GM12878 (cell line): ENCODE data around the gene SETD1B. TPM values are rescaled to one million over a fixed set of nuclear protein-coding genes. Genes with fewer than 3 reads are reported as not detected.

Experiments used
- ATAC-seq: fragments of 200-7000 bp; cut with Tn5 transposase; 3 replicates; pipeline ENCODE4 v1.9.1; 2020; ENCODE audit warnings: mild to moderate bottlenecking, moderate library complexity
- BruUV-seq: library from RNA; stranded (reverse); fragments of 400-500 nt; replicated peaks from 2 replicates; lab custom pipeline; 2021; lab: Mats Ljungman, UMichigan
- CTCF ChIA-PET: fragments of 300-600 bp; sonication (Branson Sonifier 250); formaldehyde crosslinking; extraction: SDS; loops from one replicate; lab custom pipeline; 2021; ENCODE audit warnings: inconsistent platforms; lab: Yijun Ruan, JAX
- POLR2A ChIA-PET: fragments of 350-600 bp; formaldehyde crosslinking; extraction: SDS; loops from one replicate; lab custom pipeline; 2021; ENCODE audit warnings: inconsistent platforms; lab: Charles Lee
- RAD21 ChIA-PET: fragments of 300-600 bp; sonication (Branson Sonifier 250); formaldehyde crosslinking; loops from one replicate; lab custom pipeline; 2023; ENCODE audit warnings: antibody characterized with exemption; ENCODE audit not compliant: unreplicated experiment; lab: Charles Lee
- SMC1A ChIA-PET: fragments of 300-600 bp; sonication (Branson Sonifier 250); formaldehyde crosslinking; loops from one replicate; lab custom pipeline; 2023; ENCODE audit not compliant: unreplicated experiment, uncharacterized antibody; lab: Charles Lee
- DNase-seq: peaks from one replicate; pipeline ENCODE4 v3.0.0-alpha.2; 2011; ENCODE audit warnings: low read depth, low spot score
- FAIRE-seq: peaks from 3 replicates; lab custom pipeline; 2011; peaks lifted over from hg19 to GRCh38; lab: Jason Lieb, UNC
- H2AFZ ChIP-seq: 2 replicates; pipeline ENCODE4 v1.6.0; 2011; ENCODE audit warnings: low read depth, low read length, control low read depth; ENCODE audit not compliant: control insufficient read depth
- H3K27ac ChIP-seq: 2 replicates; pipeline ENCODE4 v1.5.1; 2011; ENCODE audit warnings: control low read depth; ENCODE audit not compliant: control insufficient read depth, insufficient read depth
- H3K27me3 ChIP-seq, 2 experiments: replicated peaks in 1 of 2; 2 replicates each; pipeline versions ENCODE4 v1.6.0 to v1.6.1; 2011; ENCODE audit warnings: low read length in 1 of 2; ENCODE audit not compliant: control insufficient read depth in 2 of 2, insufficient read depth in 2 of 2
- H3K36me3 ChIP-seq, 2 experiments: 2 replicates each; pipeline ENCODE4 v1.5.1; 2011; ENCODE audit warnings: low read length in 1 of 2; ENCODE audit not compliant: control insufficient read depth in 2 of 2, insufficient read depth in 2 of 2
- H3K4me1 ChIP-seq: 2 replicates; pipeline ENCODE4 v1.6.1; 2011; ENCODE audit warnings: mild to moderate bottlenecking, low read length, moderate library complexity, mixed read lengths; ENCODE audit not compliant: control insufficient read depth, insufficient read depth
- H3K4me2 ChIP-seq: 2 replicates; pipeline ENCODE4 v1.6.0; 2011; ENCODE audit warnings: control low read depth; ENCODE audit not compliant: control insufficient read depth, insufficient read depth
- H3K4me3 ChIP-seq: fragments of 200-600 bp; sonication (generic); 2 replicates; pipeline ENCODE4 v1.5.1; 2016
- H3K79me2 ChIP-seq: 2 replicates; pipeline ENCODE4 v1.6.0; 2011; ENCODE audit warnings: low read length; ENCODE audit not compliant: control insufficient read depth, insufficient read depth
- H3K9ac ChIP-seq: 2 replicates; pipeline ENCODE4 v1.8.0; 2011; ENCODE audit warnings: low read length, control low read depth, mixed read lengths; ENCODE audit not compliant: control insufficient read depth, insufficient read depth
- H3K9me3 ChIP-seq: replicated peaks from 3 replicates; pipeline ENCODE4 v1.5.1; 2011; ENCODE audit warnings: mild to moderate bottlenecking, low read length; ENCODE audit not compliant: control insufficient read depth, insufficient read depth
- H4K20me1 ChIP-seq: 2 replicates; pipeline ENCODE4 v1.6.0; 2011; ENCODE audit not compliant: control insufficient read depth, insufficient read depth
- KAT2A ChIP-seq: conservative IDR thresholded peaks from 2 replicates; pipeline ENCODE4 v1.6.1; 2011; ENCODE audit warnings: low read depth, low read length; ENCODE audit not compliant: control insufficient read depth
- KDM1A ChIP-seq: fragments of 200-600 bp; sonication (generic); IDR thresholded peaks from 2 replicates; pipeline ENCODE4 v1.6.1; 2016; ENCODE audit warnings: borderline replicate concordance
- MYC ChIP-seq: IDR thresholded peaks from 2 replicates; pipeline ENCODE4 v1.6.1; 2011; ENCODE audit warnings: mild to moderate bottlenecking, low read length, moderate library complexity, inconsistent platforms; ENCODE audit not compliant: insufficient read depth, insufficient replicate concordance, insufficient read length, severe bottlenecking
- NR2C2 ChIP-seq: IDR thresholded peaks from 2 replicates; pipeline ENCODE4 v1.6.1; 2011; ENCODE audit warnings: borderline replicate concordance, low read depth; ENCODE audit not compliant: control insufficient read depth, insufficient read length
- RAD21 ChIP-seq: IDR thresholded peaks from 2 replicates; pipeline ENCODE4 v1.6.1; 2011; ENCODE audit warnings: mild to moderate bottlenecking, low read depth, low read length, moderate library complexity; ENCODE audit not compliant: insufficient read depth
- SMAD5 ChIP-seq: IDR thresholded peaks from 2 replicates; pipeline ENCODE4 v1.6.1; 2016; ENCODE audit warnings: antibody characterized with exemption, low read depth
- SREBF1 ChIP-seq: IDR thresholded peaks from 2 replicates; pipeline ENCODE4 v1.6.1; 2012; ENCODE audit warnings: mild to moderate bottlenecking, low read length
- SUZ12 ChIP-seq: fragments of 200-600 bp; sonication (generic); IDR thresholded peaks from one replicate; pipeline ENCODE4 v1.6.1; 2018; ENCODE audit warnings: antibody characterized with exemption, mild to moderate bottlenecking; ENCODE audit not compliant: unreplicated experiment
- ZBED1 ChIP-seq: IDR thresholded peaks from 2 replicates; pipeline ENCODE4 v1.6.1; 2016; ENCODE audit warnings: borderline replicate concordance
- ZNF622 ChIP-seq: fragments of 450-650 bp; IDR thresholded peaks from 2 replicates; pipeline ENCODE4 v1.6.1; 2017; ENCODE audit warnings: mild to moderate bottlenecking, inconsistent platforms
- ZZZ3 ChIP-seq: IDR thresholded peaks from 2 replicates; pipeline ENCODE4 v1.6.1; 2011; ENCODE audit warnings: low read depth; ENCODE audit not compliant: control insufficient read depth, insufficient read length
- WGBS: methylation state at CpG from one replicate; pipeline ENCODE4 v1.1.6; 2016; ENCODE audit warnings: low lambda C conversion rate; ENCODE audit not compliant: insufficient replicate concordance, insufficient coverage; ENCODE audit errors: missing lambda C conversion rate; 5-methylcytosine and 5-hydroxymethylcytosine counted together
- in situ Hi-C: fragments of 300-500 bp; cut with MboI; formaldehyde crosslinking; loops from 9 replicates; pipeline ENCODE4 v1.14.3; 2018; ENCODE audit warnings: mixed read lengths
- intact Hi-C: fragments of 100-400 bp; cut with micrococcal nuclease; formaldehyde crosslinking; loops from one replicate; pipeline ENCODE4 v1.14.2; 2022; ENCODE audit not compliant: unreplicated experiment
- polyA plus RNA-seq, 11 experiments: library from polyadenylated mRNA; depleted of rRNA in 4 of 11; unstranded in 6 of 11; stranded (reverse) in 5 of 11; fragments of >200 nt; fragmentation: Nextera tagmentation in 4 of 11; fragmentation: Illumina TruSeq in 1 of 11; extraction: Ambion mirVana in 4 of 11; extraction: Trizol in 1 of 11; gene quantifications; 1 replicate in 1 of 11; 2 replicates in 10 of 11; pipeline versions ENCODE4 v1.2.1 to v1.2.3, GENCODE V29; 2011 to 2016; ENCODE audit warnings: inconsistent platforms in 2 of 11, missing spikeins in 2 of 11, low read depth in 1 of 11
- total RNA-seq, 4 experiments: library from RNA; depleted of rRNA in 3 of 4; stranded (reverse); fragments of >200 nt in 3 of 4; fragmentation: Illumina TruSeq in 1 of 4; extraction: Trizol in 1 of 4; gene quantifications; 2 replicates each; pipeline versions ENCODE4 v1.2.1 to v1.2.3, GENCODE V29; 2013 to 2021

The SETD1B gene
- total and polyA plus RNA-seq, 10 of the 15 experiments (the other 5 are each of a cell fraction or from before 2014, with no cell fraction given): 0.50 to 17.3 (median 1.6) TPM

DNA sequence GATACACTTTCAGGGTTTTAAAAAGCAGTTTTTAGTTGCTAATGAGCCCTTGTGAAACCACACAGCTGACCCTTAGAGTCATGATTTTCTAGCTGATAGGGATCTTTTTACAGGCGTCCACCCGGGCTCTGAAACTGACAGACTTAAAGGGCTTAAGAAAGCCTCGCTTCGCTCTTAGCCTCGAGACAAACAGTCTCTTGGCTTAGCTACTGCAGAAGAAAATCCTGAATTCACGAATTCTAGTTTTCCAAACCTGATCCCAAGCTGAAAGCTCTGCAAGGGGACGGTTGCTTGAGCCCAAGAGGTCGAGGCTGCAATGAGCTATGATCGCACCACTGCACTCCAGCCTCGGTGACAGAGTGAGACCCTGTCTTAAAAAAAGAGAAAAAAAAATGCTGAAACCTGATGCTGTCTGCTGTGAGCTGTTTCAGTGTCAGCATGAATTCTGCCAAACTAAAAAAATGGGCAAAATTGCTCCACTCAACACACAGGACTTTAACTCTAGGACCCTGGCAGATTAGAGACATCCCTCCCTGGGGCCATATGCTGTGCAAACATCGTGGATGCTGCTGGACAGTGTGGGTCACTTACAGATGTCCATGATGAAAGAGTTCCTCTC is 57.9 kb downstream of the SETD1B start:
- ChIA-PET POLR2A (no interaction called here), RAD21 (no interaction called here), CTCF (interaction anchor here (0.6 to 1.2 kb wide), 3 partner anchors 17 to 68 kb away, joined by 3 to 5 read pairs (median 4); no protein-coding TSS in a partner anchor), SMC1A (interaction anchor here (0.6 to 1.3 kb wide), 3 partner anchors 55 to 804 kb away, joined by 3 read pairs; no protein-coding TSS in a partner anchor)
- Histone ChIP-seq H3K4me2 (no peak overlapping the region), H3K36me3 (no peaks in the 10 kb centered on the region), H3K4me3 (no peak overlapping the region), H3K27me3 (no peaks in the 10 kb centered on the region; a peak in 1 of 4 replicates), H3K27ac (no peak overlapping the region), H3K9ac (no peak overlapping the region), H3K4me1 (no peaks in the 10 kb centered on the region), H3K9me3 (no peaks in the 10 kb centered on the region), H2AFZ (no peak overlapping the region), H3K79me2 (no peaks in the 10 kb centered on the region), H4K20me1 (no peaks in the 10 kb centered on the region)
- BruUV-seq: no TSS peak
- in situ Hi-C loops: no loop called here
- no peak for ATAC-seq
- DNase-seq: no peak
- 43% methylated on average over 11 of the region's 11 CpGs for WGBS
- intact Hi-C loops: no loop called here
- TF ChIP-seq ZBED1: no peak
- TF ChIP-seq KAT2A: no peak
- no peak for TF ChIP-seq SUZ12
- TF ChIP-seq SREBF1: no peak
- no peak for TF ChIP-seq KDM1A
- TF ChIP-seq NR2C2: no peak
- no peak for TF ChIP-seq MYC
- no peak for TF ChIP-seq RAD21
- no peak for TF ChIP-seq ZNF622
- TF ChIP-seq SMAD5: no peak
- no peak for TF ChIP-seq ZZZ3
- FAIRE-seq: no peak
